Skeletal muscle tissue (tissue), 4 donors: ENCODE data around the gene IMMP2L. TPM values are rescaled to one million over a fixed set of nuclear protein-coding genes. Genes with fewer than 3 reads are reported as not detected.
"Not testable (repeated sequence)": the region's sequence is repeated elsewhere in the genome, so short reads cannot be mapped to it uniquely, and the experiment has no call there.

Experiments used
- H3K27ac ChIP-seq: one replicate; pipeline ENCODE4 v1.7.0; 2013; ENCODE audit warnings: mild to moderate bottlenecking, low read depth, low read length, inconsistent platforms
- H3K27me3 ChIP-seq, 3 donors: one replicate each; pipeline ENCODE4 v1.7.0; 2013; ENCODE audit warnings: low read length in 3 of 3; ENCODE audit not compliant: control insufficient read depth in 3 of 3, insufficient read depth in 3 of 3
- H3K36me3 ChIP-seq, 3 donors: one replicate each; pipeline ENCODE4 v1.7.0; 2013; ENCODE audit warnings: low read length in 3 of 3; ENCODE audit not compliant: control insufficient read depth in 3 of 3, insufficient read depth in 3 of 3
- H3K4me1 ChIP-seq, 3 donors: one replicate each; pipeline ENCODE4 v1.7.0; 2013; ENCODE audit warnings: low read length in 3 of 3, mild to moderate bottlenecking in 3 of 3; ENCODE audit not compliant: control insufficient read depth in 3 of 3, insufficient read depth in 3 of 3
- H3K4me3 ChIP-seq, 3 donors: one replicate each; pipeline ENCODE4 v1.7.0; 2013; ENCODE audit warnings: low read length in 3 of 3
- H3K9ac ChIP-seq, 3 donors: one replicate each; pipeline ENCODE4 v1.7.0; 2013; ENCODE audit warnings: low read length in 3 of 3, mild to moderate bottlenecking in 3 of 3, moderate library complexity in 2 of 3, low read depth in 1 of 3
- H3K9me3 ChIP-seq, 3 donors: one replicate each; pipeline ENCODE4 v1.7.0; 2013; ENCODE audit warnings: low read length in 3 of 3; ENCODE audit not compliant: control insufficient read depth in 3 of 3
- total RNA-seq: library from RNA; depleted of rRNA; stranded (reverse); fragments of >200 nt; gene quantifications from one replicate; pipeline ENCODE4 v1.2.3, GENCODE V29; 2014
- donor health status: Osteomylitis.

The IMMP2L gene
- total RNA-seq, 1 donor from 2014 or later = 15.7 TPM

DNA sequence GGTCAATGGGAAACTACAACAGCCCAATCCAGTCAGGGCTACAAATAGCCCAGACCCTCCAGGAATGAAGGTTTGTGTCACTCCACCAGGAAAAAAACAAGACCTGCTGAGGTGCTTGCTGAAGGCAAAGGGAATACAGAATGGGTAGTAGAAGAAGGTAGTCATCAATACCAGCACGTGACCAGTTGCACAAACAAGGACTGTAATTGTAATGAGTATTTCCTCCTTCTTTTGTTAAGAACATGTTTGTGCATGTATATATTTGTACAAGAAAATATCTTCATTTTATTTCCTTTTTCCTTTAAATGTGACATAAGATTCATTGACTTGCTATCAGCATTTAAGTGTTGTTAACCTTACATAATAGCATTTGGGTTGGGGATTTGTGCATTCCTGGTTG lies 229.3 kb downstream of the IMMP2L start:
- Histone ChIP-seq H3K9ac (no peak overlapping the region), H3K36me3 (no peaks in the 10 kb centered on the region), H3K27me3 (no peaks in the 10 kb centered on the region), H3K4me3 (no peak overlapping the region), H3K9me3 (no peaks in the 10 kb centered on the region), H3K27ac (no peak overlapping the region), H3K4me1 (no peaks in the 10 kb centered on the region)

DNA sequence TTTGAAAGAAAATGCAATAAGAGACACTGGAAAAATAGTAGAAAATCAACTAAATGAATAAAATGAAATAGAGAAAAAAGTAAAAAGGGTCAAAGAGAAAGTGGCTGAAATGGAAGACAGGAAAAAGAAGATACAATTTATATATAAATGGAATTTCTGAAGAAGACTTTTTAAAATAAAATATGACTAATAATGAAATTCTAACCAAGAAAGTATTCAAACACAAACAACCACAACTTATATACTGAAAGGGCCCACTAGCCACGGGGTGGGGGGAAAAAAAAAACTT lies 232.1 kb downstream of the IMMP2L start:
- no peak overlapping the region for H3K9ac ChIP-seq
- H3K4me1 ChIP-seq = no peaks in the 10 kb centered on the region
- no peaks in the 10 kb centered on the region for H3K9me3 ChIP-seq
- H3K36me3 ChIP-seq = no peaks in the 10 kb centered on the region
- H3K27me3 ChIP-seq = no peaks in the 10 kb centered on the region
- H3K27ac ChIP-seq = no peak overlapping the region
- no peak overlapping the region for H3K4me3 ChIP-seq

DNA sequence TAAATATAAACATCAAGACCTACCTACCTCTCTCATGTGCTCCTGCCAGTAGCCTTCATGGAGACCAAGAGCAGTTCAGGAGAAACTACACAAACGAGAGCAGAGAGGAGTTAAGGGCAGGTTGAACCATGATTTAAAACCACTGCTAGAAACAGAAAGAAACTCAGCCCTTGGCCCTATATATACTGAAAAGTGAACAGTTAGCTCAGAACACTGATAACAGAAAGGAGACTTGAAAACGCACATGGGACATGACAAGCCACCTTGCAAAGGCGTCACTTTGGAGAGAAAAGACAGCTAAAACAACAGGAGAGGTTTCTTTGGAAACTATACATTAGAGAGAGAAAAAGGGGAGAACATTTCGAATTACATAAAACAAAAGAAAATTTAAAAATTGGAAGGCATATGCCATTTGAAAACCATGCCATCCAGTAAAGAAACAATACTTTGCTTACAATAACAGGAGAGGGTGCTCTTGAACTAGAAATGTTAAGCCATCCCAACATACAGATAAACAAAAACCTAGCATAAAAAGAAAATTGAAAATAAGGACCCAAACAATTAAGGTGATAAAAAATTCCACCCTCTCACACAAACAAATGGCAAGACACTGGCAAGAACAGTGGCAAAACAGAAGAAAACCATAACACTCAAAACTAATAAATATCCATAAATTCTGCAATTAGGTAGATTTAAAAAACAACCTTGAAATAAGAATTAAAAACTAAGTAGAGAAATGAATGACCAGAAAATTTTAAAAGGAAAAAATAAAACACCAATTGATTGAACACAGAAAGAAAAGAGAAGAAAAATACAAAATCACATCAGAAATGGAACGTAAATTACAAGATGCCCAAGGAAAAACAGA lies 232.7 kb downstream of the IMMP2L start:
- Histone ChIP-seq H3K4me1 (no peaks in the 10 kb centered on the region), H3K27me3 (no peaks in the 10 kb centered on the region), H3K36me3 (no peaks in the 10 kb centered on the region), H3K9me3 (no peaks in the 10 kb centered on the region), H3K27ac (no peak overlapping the region), H3K4me3 (no peak overlapping the region), H3K9ac (no peak overlapping the region)

DNA sequence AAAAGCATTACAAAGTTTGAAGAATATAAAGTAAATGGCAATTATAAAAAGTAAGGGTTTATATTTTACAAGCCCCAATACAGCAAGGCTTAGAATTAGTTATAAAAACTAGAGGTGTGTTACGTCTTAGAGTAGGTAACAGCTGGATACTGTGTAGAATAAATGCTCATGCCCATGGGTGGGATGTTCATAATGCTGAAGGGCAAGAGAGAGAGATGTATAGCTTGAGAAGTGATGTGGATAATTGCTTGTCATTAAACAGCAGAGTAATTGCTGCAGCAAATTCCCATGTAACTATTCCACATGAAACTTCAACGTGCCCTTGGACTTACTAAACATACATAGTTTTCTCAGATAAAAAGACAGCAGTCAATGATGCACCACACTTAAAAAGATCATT lies 233.8 kb downstream of the IMMP2L start:
- no peaks in the 10 kb centered on the region for H3K36me3 ChIP-seq
- H3K4me3 ChIP-seq = no peak overlapping the region
- no peak overlapping the region for H3K9ac ChIP-seq
- no peak overlapping the region for H3K27ac ChIP-seq
- H3K9me3 ChIP-seq = no peaks in the 10 kb centered on the region
- no peaks in the 10 kb centered on the region for H3K4me1 ChIP-seq
- no peaks in the 10 kb centered on the region for H3K27me3 ChIP-seq

DNA sequence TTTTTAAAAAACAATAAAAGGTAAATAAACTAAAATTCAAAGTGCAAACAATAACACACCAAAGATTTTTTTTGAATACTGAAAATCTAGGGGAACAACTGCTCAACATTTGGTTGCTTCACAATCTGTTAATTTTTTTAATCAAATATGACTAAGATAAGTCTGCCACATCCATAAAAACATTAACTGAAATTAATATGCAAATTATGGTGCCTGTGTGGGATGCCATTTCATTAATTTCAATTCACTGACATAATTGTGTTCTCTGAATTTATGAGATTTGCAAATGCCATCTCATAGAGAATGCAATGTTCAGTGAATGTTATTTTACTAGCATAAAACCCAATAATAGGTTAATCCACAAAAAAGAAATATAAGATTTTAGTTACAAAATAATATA lies 237.5 kb downstream of the IMMP2L start:
- Histone ChIP-seq H3K36me3 (no peaks in the 10 kb centered on the region), H3K4me1 (no peaks in the 10 kb centered on the region), H3K9ac (no peak overlapping the region), H3K27me3 (no peaks in the 10 kb centered on the region), H3K9me3 (no peaks in the 10 kb centered on the region), H3K27ac (no peak overlapping the region), H3K4me3 (no peak overlapping the region)

DNA sequence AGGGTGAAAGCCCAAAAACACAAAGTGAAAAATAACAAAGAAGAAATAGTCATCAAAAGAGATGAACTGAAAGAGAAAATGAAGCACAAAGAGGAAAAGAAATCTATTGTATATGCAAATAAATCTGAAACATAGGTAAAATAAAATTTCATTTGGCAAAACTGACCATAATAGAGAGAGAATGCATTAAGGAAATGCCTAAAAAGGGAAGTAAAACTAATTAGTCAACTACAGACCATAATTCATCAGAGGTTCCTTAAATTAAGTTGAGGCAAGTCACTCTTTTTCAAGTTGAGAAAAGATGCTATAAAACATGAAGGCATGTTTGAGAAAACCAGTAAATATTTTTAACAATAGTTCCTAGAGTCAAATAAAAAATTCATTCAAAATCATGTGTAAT lies 238.1 kb downstream of the IMMP2L start:
- Histone ChIP-seq H3K4me1 (no peaks in the 10 kb centered on the region), H3K9me3 (no peaks in the 10 kb centered on the region), H3K4me3 (no peak overlapping the region), H3K9ac (no peak overlapping the region), H3K27me3 (no peaks in the 10 kb centered on the region), H3K36me3 (no peaks in the 10 kb centered on the region), H3K27ac (no peak overlapping the region)

DNA sequence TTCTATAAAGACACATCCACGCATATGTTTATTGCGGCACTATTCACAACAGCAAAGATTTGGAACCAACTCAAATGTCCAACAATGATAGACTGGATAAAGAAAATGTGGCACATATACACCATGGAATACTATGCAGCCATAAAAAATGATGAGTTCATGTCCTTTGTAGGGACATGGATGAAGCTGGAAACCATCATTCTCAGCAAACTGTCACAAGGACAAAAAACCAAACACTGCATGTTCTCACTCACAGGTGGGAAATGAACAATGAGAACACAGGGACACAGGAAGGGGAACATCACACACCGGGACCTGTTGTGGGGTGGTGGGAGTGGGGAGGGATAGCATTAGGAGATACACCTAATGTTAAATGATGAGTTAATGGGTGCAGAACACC lies 238.6 kb downstream of the IMMP2L start:
- H3K27me3 ChIP-seq, H3K4me1 ChIP-seq, H3K27ac ChIP-seq, H3K36me3 ChIP-seq, H3K4me3 ChIP-seq, H3K9ac ChIP-seq, H3K9me3 ChIP-seq: not testable (repeated sequence)

DNA sequence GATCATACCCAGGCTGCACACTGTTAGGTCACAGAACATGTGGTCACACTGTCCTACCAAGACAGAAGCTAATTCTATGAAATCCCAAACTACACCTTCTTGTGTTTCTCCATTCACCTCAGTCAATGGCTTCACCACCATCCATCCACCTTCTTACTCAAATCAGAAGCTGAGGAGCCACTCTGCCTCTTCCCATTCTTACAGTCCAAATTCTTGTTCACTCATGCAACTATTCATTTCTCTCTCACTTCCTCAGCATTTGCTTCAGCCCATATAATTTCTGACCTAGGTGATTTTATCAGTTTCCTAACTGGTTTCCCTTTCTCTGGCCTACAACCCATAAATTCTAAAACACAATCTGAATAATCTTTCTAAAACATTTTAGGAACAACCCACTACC lies 242.2 kb downstream of the IMMP2L start:
- no peaks in the 10 kb centered on the region for H3K36me3 ChIP-seq
- no peak overlapping the region for H3K9ac ChIP-seq
- H3K27ac ChIP-seq = no peak overlapping the region
- no peaks in the 10 kb centered on the region for H3K27me3 ChIP-seq
- H3K4me1 ChIP-seq = no peaks in the 10 kb centered on the region
- no peaks in the 10 kb centered on the region for H3K9me3 ChIP-seq
- no peak overlapping the region for H3K4me3 ChIP-seq

DNA sequence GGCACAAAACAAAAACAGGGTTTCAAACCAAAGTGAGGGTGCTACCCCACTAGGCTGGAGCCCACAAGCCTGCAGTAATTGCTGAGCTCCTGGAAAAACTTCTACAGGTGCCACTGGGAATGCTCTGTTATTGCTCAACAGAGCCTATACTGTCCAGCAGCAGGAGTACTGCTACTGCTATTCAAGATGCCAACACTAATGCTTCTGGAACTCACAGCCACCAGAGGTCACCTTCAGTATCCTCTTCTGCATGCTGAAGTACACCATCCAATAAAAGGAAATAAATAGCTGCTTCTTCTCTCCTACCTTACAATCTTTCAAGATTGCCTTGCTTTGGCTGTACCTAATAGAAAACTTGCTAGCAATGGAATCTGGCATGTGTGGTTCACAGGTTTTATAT lies 249.3 kb downstream of the IMMP2L start:
- no peaks in the 10 kb centered on the region for H3K9me3 ChIP-seq
- no peaks in the 10 kb centered on the region for H3K4me1 ChIP-seq
- no peak overlapping the region for H3K27ac ChIP-seq
- no peaks in the 10 kb centered on the region for H3K27me3 ChIP-seq
- H3K4me3 ChIP-seq = no peak overlapping the region
- no peak overlapping the region for H3K9ac ChIP-seq
- no peaks in the 10 kb centered on the region for H3K36me3 ChIP-seq

DNA sequence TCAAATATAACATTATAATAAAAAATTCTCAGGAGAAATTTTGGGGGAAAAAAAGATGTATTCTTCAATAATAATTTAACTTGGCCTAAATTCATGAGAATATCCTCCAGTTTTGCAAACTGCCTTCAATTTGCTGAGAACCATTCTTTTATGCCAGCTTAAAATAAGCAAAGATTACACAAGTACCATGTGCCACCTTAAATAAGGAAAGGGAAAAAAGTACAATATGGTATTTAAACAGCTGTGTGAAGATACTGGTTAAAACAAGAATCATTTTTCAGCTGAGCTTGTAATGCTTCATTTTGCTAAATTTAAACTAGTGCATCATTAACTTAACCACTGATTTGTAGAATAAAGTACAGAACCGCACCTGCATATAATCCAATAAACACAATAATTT lies 253.6 kb downstream of the IMMP2L start:
- Histone ChIP-seq H3K9ac (no peak overlapping the region), H3K27me3 (no peaks in the 10 kb centered on the region), H3K27ac (no peak overlapping the region), H3K36me3 (no peaks in the 10 kb centered on the region), H3K4me3 (no peak overlapping the region), H3K4me1 (no peaks in the 10 kb centered on the region), H3K9me3 (no peaks in the 10 kb centered on the region)
